GM12874 (cell line): ENCODE results near the gene CSNK2A2.

Experiments used
- CTCF ChIP-seq: IDR thresholded peaks from 2 replicates; pipeline ENCODE4 v1.5.1; 2011; ENCODE audit warnings: low read depth, mild to moderate bottlenecking, control low read depth, low read length, moderate library complexity; ENCODE audit not compliant: insufficient read depth

CSNK2A2 gene

GRCh38 chr16:58198022-58198683 is at the start of gene CSNK2A2:
TSS of gene CSNK2A2 (minus strand) at chr16:58198106. CDS start at chr16:58197736, 370 bp downstream.
- TF ChIP-seq CTCF = peak; percentile 65

GRCh38 chr16:58243528-58244004 is 45.7 kb upstream of the CSNK2A2 start:
- peak; percentile 31; the same call in 1 of the 2 replicates for TF ChIP-seq CTCF

- TF ChIP-seq CTCF = no peak
These were observed 38.9 kb upstream of the CSNK2A2 start for GRCh38 chr16:58236831-58237230.

- TF ChIP-seq CTCF = no peak
These were observed 38.4 kb upstream of the CSNK2A2 start for GRCh38 chr16:58236231-58236690.

- no peak for TF ChIP-seq CTCF
These were observed 37.8 kb upstream of the CSNK2A2 start for GRCh38 chr16:58235663-58236062.

GRCh38 chr16:58234831-58235595 is 37.1 kb upstream of the CSNK2A2 start:
- no peak for TF ChIP-seq CTCF

GRCh38 chr16:58230259-58230658 is 32.4 kb upstream of the CSNK2A2 start:
- TF ChIP-seq CTCF = no peak
